ENCODE measurements around the gene CCNT1.
"Not testable (repeated sequence)": the region's sequence is repeated elsewhere in the genome, so short reads cannot be mapped to it uniquely, and the experiment has no call there.

The CCNT1 gene

GRCh38 chr12:48691826-48692487, 24.6 kb downstream of the CCNT1 start:
- DNase-seq (ENCODE audit: low read depth) = no peak

DNA sequence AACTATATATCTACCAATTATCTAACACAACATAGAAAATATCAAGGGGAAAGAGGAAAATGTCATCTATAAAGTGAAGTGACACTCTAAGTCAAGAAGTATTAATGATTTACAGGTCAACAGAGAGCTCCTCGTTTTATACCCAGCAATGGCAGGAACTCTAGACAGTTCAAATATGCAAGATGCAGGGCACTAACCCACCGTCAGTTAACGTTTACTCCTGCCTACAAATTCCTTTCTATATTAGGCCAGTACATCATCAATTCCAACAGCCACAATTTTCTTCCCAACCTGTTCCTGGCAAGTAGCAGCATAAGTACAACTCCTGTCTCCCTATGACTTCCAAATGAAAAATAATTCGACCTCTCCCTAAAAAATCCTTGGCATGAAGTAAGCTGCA, 25.5 kb downstream of the CCNT1 start:
- no peak for DNase-seq (ENCODE audit: low read depth)

DNA sequence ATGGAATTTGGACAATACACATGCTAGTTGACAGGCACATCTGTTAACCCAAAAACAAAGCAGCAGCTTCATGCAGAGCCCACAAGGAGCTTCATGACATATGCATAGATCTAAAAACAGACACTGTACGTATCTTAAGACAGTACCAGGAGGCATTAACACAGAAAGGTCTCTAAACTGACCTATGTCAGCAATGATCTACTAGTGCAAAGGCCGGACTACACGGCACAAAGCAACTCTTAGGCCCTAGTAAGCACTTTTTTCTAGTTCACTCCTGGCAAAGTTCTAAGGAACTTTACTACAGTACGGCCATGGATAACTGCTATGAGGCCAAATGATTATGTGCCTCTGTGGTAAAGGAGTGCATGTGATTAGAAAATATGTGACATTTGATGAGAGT, 26.1 kb downstream of the CCNT1 start:
- DNase-seq (ENCODE audit: low read depth) = no peak

GRCh38 chr12:48688836-48689235, 27.7 kb downstream of the CCNT1 start:
- no peak for DNase-seq (ENCODE audit: low read depth)

GRCh38 chr12:48687592-48687991, 28.9 kb downstream of the CCNT1 start:
- no peak for DNase-seq (ENCODE audit: low read depth)

DNA sequence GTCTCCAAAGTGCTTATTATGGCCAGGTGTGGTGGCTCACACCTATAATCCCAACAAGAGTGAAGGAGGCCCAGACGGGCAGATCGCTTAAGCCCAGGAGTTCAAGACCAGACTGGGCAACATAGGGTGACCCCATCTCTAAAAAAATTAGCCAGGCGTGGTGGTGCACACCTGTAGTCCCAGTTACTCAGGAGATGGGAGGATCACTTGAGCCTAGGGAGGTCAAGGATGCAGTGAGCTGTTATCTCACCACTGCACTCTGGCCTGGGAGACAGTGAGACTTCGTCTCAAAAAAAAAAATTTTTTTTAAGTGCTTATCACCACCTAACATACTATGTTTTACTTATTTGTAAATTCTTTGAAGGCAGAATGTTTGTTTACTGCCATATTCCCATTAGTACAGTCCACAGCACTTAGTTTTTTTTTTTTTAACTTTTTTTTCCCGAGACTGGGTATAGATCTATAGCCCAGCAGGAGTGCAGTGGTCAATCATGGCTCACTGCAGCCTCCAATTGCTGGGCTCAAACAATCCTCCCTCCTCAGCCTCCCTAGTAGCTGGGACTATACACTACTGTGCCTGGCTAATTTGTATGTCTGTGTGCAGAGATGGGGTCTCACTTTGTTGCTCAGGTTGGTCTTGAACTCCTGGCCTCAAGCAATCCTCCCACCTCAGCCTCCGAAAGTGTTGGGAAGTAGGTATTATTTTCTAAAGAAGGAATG, 29.7 kb downstream of the CCNT1 start:
- DNase-seq (ENCODE audit: low read depth) = no peak

DNA sequence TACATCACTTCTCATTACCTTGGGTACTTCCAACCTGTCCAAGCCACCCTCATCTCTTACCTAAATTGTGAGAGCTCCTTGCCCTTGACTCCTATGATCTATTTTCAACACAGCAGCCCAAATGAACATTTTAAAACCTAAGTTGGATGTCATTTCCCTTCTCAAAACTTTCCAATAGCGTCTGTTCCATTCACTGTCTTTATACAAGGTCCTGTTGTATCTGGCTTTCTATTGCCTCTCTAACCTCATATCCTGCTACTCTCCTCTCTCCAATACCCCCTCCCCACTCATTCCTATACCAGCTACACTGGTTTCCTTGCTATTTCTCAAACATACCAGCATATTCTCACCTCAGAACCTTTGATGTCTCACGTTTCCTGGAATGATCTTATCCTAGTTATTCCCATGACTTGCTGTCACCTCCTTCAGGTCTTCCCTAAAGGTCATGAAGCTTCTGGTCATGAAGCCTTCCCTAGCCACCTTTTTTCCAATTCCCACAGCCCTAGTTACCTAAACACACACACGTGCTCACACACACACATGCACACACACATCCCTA, 30.4 kb downstream of the CCNT1 start:
- no peak for DNase-seq (ENCODE audit: low read depth)

- DNase-seq (ENCODE audit: low read depth) = no peak
These were observed 33.0 kb downstream of the CCNT1 start for GRCh38 chr12:48683534-48683933.

DNA sequence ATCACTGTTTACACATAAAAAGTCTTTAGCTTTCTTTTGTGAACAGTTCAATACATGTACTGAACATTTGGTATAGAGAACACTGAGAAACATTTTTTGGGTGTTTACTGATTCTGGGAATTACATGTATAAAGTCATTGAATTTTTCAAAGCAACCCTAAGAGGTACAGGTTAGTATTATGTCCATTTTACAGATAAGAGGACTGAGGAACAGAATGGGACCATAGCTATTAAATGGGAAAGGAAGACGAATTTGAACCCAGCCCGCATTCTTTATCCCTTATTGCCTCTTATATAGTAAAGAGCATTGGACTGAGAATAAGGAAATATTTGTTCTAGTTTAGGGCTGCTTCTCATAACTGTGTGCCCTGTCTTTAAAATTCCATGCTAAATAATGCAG, 33.6 kb downstream of the CCNT1 start:
- no peak for DNase-seq (ENCODE audit: low read depth)

DNA sequence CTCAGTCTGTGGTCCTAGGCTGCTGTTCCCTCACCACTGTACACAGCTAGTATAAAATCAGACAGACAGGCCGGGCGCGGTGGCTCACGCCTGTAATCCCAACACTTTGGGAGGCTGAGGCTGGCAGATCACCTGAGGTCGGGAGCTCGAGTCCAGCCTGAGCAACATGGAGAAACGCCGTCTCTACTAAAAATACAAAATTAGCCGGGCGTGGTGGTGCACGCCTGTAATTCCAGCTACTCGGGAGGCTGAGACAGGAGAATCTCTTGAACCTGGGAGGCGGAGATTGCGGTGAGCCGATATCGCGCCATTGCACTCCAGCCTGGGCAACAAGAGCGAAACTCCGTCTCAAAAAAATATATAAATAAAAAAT, 34.0 kb downstream of the CCNT1 start:
- DNase-seq (ENCODE audit: low read depth) = not testable (repeated sequence)

GRCh38 chr12:48681710-48682532, 34.6 kb downstream of the CCNT1 start, which contains the start of gene KANSL2:
Gene KANSL2 (minus strand): TSS chr12:48682238. CDS start chr12:48681632, 606 bp downstream.
- peak; percentile 97 for DNase-seq (ENCODE audit: low read depth)

GRCh38 chr12:48681399-48681709, 35.2 kb downstream of the CCNT1 start:
- no peak for DNase-seq (ENCODE audit: low read depth)

DNA sequence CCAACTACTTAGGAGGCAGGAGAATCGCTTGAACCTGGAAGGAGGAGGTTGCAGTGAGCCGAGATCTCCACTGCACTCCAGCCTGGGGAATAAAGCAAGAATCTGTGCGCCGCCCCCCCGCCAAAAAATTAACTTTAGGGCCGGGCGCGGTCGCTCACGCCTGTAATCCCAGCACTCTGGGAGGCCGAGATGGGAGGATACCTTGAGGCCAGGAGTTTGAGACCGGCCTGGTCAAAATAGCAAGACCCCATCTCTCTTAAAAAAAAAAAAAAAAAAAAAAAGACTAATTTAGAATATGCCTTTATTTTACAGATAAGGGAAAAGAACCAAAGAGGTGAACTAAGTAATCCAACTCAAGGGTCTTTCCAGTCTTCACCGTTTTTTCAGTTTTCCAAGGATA, 35.6 kb downstream of the CCNT1 start:
- no peak for DNase-seq (ENCODE audit: low read depth)

DNA sequence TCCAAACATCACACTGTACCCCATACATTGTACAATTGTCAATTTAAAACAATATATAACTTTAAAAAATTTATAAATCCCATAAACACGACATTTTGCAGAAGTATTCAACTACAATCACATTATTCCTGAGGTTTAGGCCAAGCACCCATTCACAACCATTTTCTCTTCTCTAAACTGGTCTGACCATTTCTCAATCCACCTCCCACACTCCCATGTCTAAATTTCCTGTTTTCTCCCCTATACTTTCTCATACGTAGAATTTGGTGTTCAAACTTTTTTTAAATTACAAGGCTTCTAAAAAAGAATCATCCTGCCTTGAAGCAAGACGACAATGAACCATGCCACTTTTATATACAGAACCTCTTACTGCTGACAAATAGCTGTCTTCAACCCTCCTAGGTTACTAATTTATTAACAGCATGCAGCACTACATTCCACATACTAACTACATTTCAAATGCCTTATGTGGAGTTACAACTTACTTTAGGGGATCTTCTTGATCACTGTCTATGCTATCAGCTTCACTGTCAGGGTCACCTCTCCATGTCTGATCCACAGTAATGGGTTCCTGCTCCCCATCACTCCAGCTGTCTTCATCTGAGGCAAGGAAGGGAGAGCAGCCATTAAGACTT, 37.8 kb downstream of the CCNT1 start:
- DNase-seq (ENCODE audit: low read depth) = no peak

DNA sequence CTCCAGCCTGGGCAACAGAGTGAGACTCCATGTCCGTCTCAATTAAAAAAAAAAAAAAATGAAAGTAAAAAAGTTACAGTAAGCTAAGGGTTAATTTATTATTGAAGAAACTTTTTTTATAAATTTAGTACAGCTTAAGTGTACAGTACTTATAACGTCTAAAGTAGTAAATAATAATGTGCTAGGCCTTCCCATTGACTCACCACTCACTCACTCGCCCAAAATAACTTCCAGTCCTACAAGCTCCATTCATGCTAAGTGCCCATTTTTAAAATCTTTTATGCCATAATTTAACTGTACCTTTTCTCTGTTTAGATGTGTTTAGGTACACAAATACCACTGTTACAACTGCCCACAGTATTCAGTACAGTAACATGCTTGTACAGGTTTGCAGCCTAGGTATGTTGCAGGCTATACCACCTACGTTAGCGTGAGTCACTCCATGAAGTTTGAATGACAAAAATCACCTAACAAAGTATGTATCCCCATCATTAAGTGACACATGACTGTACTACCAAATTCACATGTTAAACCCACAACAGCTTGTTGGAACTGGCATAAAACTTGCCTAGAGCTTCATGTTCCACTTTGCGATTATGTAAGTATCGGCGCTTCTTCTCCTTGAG, 45.2 kb downstream of the CCNT1 start:
- no peak for DNase-seq (ENCODE audit: low read depth)

DNA sequence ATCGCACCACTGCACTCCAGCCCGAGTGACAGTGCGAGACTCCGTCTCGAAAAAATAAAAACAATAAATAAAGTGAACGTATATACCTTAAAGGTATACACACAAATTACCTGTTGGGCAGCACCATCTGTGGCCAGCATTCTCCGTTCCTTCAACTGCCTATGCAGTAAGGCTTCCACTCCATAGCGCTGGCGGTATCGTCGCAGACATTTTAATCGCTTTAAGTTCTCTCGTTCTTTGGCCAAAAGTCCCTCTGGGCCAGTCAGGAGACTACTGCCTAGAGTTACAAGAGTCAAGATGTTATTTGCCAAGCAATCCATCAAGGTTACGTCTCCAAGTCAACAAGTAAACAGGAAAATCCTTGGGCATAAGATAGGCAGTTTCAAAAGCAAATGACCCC, 47.5 kb downstream of the CCNT1 start:
- no peak for DNase-seq (ENCODE audit: low read depth)

- no peak for DNase-seq (ENCODE audit: low read depth)
These were observed 56.6 kb downstream of the CCNT1 start for GRCh38 chr12:48659863-48660262.

- no peak for DNase-seq (ENCODE audit: low read depth)
These were observed 64.8 kb downstream of the CCNT1 start for GRCh38 chr12:48651681-48652080.

DNA sequence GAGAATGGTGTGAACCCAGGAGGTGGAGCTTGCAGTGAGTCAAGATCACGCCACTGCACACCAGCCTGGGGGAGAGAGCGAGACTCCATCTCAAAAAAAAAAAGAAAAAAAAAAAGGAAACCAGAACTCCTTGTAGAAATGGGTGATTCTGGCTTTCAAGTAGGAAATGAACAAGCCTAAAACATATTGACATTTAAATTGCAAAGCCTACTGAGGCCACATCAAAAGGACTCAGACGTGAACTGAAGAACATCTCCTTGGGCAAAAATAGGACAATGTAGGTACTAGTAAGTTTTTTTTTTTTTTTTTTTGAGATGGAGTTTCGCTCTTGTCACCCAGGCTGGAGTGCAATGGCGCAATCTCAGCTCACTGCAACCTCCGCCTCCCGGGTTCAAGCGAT, 71.2 kb downstream of the CCNT1 start:
- DNase-seq (ENCODE audit: low read depth) = not testable (repeated sequence)

GRCh38 chr12:48643011-48643410, 73.5 kb downstream of the CCNT1 start:
- no peak for DNase-seq (ENCODE audit: low read depth)

GRCh38 chr12:48641752-48642555, 74.6 kb downstream of the CCNT1 start:
- not testable (repeated sequence) for DNase-seq (ENCODE audit: low read depth)

All from activated T-cell treated with anti-CD3 and anti-CD28 coated beads for 24 hours (primary cell).